ENCODE results near the gene HJV.
"Not testable (repeated sequence)": the region's sequence is repeated elsewhere in the genome, so short reads cannot be mapped to it uniquely, and the experiment has no call there.

The HJV gene, protein sequence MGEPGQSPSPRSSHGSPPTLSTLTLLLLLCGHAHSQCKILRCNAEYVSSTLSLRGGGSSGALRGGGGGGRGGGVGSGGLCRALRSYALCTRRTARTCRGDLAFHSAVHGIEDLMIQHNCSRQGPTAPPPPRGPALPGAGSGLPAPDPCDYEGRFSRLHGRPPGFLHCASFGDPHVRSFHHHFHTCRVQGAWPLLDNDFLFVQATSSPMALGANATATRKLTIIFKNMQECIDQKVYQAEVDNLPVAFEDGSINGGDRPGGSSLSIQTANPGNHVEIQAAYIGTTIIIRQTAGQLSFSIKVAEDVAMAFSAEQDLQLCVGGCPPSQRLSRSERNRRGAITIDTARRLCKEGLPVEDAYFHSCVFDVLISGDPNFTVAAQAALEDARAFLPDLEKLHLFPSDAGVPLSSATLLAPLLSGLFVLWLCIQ

DNA sequence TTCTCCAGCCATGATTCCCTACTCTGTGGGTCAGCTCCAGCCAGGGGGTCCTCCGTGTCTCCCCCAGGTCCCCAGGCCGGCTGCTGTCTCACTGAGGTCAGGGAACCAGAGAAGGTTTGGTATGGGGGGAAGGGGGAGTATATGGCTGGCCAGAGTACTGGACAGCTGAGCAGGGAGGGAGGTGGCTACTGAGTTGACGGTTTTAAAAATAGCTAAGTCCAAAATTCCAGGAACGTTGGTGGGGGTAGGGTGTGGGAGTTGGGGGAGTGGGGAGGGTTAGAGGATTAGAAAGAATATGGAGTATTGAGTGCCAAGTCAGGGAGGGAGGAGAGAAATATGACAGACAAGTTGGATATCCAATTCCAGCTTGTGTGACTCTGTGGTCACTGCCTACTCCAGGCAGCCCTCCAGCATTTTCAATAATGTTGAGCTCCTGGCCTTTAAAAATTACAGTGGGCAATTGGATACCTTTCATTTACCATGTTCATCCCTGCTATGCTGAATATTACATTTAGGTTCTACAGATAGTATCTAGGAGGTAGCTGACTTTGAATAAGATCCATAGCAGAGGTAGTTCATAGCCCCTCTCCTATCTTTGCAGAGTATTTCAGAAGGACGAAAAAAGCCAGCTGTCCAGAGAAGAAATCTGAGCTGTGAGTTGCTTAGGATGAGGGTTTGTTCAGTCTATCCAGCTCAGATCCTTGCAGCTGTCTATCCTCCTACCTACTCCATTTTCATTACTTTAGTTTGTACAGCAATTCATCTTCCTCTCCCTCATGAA is at the start of gene HJV:
Gene HJV, minus strand, starts transcription at position 114 of the 781 bp plus-strand sequence. CDS start 1,504 bp downstream, outside the sequence.
- H3K9ac ChIP-seq (ENCODE audit: low read length), result no peak within 1 kb of the TSS
- peaks cover 4% of the 10 kb centered on the region for H3K27me3 ChIP-seq (ENCODE audit: control insufficient read depth, insufficient read depth, low read length)
- H3K4me3 ChIP-seq (ENCODE audit: low read length), result no peak within 1 kb of the TSS
- H3K36me3 ChIP-seq (ENCODE audit: control insufficient read depth, insufficient read depth, low read length), result no peaks in the 10 kb centered on the region
- H3K4me1 ChIP-seq (ENCODE audit: control insufficient read depth, insufficient read depth, low read length), result no peaks in the 10 kb centered on the region
- H3K27ac ChIP-seq (ENCODE audit: low read depth, low read length), result no peak within 1 kb of the TSS

DNA sequence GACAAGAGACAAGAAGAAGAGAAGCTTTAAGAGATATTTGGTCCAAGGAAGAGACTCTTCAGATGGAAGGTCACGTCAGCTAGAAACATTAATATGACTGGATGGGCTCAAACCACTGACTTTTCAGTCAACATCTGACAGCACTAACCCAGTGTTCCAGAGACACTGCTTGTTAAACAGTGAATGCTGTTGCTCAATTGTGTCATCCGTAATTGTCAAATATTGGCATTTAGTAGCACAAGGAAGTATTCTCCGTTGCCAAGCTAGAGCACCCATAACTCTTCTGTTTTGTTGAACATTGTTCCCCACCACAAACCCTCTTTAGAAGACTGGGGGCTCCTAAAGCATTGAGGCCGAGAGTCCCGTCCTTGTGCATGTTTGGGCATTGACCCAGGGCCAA is 37.6 kb upstream of the HJV start:
- H3K36me3 ChIP-seq (ENCODE audit: control insufficient read depth, insufficient read depth, low read length); H3K27ac ChIP-seq (ENCODE audit: low read depth, low read length); H3K27me3 ChIP-seq (ENCODE audit: control insufficient read depth, insufficient read depth, low read length); H3K4me3 ChIP-seq (ENCODE audit: low read length); H3K9ac ChIP-seq (ENCODE audit: low read length); H3K4me1 ChIP-seq (ENCODE audit: control insufficient read depth, insufficient read depth, low read length): not testable (repeated sequence)

DNA sequence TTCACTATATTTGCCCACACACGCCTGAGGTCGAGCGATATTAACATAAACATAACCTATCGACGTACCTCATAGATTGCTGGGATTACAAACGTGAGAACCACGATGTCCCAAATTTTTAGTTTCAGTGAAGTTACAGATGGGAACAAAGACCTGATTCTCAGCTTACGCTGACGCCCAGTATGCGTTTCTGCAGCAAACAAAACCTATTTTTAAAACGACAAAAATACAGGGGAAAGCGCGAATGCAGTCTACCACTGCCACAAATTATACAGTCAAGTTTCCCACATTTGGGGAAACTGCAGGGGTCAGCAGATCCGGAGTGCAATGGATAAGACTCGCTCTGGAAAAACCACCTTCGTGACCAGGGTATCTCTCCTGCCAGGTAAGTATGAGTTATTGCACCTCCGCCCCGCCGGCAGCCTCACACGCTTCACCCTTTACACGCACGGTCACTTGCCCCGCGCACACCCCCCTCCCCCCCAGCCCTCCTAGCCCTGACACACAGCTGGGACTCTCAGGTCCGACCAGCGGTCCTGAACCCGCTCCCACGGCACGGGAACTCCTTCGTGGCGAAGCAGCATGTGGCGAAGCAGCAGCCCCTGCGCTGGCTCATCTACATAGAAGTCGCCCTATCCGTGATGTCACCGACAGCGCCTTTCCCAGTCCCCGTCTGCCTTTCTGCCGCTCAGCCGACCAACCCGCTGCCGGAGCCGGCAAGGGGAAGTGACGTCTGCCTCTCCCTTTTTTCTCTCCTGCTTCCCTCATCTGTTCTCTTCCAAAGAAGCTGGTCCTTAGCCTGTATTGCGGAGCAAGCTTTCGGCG is 30.5 kb upstream of the HJV start:
- H3K9ac ChIP-seq (ENCODE audit: low read length), result not testable (repeated sequence)
- H3K4me3 ChIP-seq (ENCODE audit: low read length), result peak overlapping the region; percentile 69

DNA sequence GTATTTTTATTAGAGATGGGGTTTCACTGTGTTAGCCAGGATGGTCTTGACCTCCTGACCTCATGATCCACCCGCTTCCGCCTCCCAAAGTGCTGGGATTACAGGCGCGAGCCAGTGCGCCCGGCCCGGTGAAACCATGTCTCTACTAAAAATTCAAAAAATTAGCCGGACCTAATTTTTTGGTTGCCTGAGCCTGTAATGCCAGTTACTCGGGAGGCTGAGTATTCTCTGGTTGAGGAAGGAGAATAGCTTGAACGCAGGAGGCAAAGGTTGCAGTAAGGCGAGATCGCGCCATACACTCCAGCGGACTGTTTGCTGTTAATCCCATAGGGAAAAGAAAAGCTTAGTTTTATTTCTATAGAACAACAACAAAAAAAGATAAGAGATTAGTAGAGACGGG is 29.9 kb upstream of the HJV start:
- H3K27ac ChIP-seq (ENCODE audit: low read depth, low read length), result peak overlapping the region; percentile 54
- H3K27me3 ChIP-seq (ENCODE audit: control insufficient read depth, insufficient read depth, low read length), result no peaks in the 10 kb centered on the region
- no peak overlapping the region for H3K9ac ChIP-seq (ENCODE audit: low read length)
- H3K4me3 ChIP-seq (ENCODE audit: low read length), result peak overlapping the region; percentile 69
- H3K4me1 ChIP-seq (ENCODE audit: control insufficient read depth, insufficient read depth, low read length), result no peaks in the 10 kb centered on the region
- H3K36me3 ChIP-seq (ENCODE audit: control insufficient read depth, insufficient read depth, low read length), result no peaks in the 10 kb centered on the region

More for the DNA sequence above, 30.5 kb upstream of the HJV start:
- H3K36me3 ChIP-seq (ENCODE audit: control insufficient read depth, insufficient read depth, low read length); H3K4me1 ChIP-seq (ENCODE audit: control insufficient read depth, insufficient read depth, low read length); H3K27me3 ChIP-seq (ENCODE audit: control insufficient read depth, insufficient read depth, low read length): not testable (repeated sequence)
- peak overlapping the region; percentile 54 for H3K27ac ChIP-seq (ENCODE audit: low read depth, low read length)

DNA sequence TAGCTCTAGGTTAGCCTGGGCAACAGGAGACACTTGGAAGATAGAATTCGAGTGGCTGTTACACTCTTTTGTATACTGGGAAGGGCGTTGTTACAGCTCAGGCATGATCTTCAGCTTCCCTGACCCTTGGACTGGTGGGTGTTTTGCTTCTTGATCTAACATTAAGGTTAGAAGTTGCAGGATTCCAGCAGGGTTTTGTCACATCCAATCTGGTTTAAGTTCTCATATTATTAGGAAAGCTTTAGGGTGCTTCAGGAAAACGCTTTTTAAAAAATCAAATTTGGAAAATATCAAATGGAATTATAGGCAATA is 29.1 kb upstream of the HJV start:
- H3K9ac ChIP-seq (ENCODE audit: low read length); H3K36me3 ChIP-seq (ENCODE audit: control insufficient read depth, insufficient read depth, low read length); H3K27ac ChIP-seq (ENCODE audit: low read depth, low read length); H3K27me3 ChIP-seq (ENCODE audit: control insufficient read depth, insufficient read depth, low read length); H3K4me1 ChIP-seq (ENCODE audit: control insufficient read depth, insufficient read depth, low read length); H3K4me3 ChIP-seq (ENCODE audit: low read length): not testable (repeated sequence)

DNA sequence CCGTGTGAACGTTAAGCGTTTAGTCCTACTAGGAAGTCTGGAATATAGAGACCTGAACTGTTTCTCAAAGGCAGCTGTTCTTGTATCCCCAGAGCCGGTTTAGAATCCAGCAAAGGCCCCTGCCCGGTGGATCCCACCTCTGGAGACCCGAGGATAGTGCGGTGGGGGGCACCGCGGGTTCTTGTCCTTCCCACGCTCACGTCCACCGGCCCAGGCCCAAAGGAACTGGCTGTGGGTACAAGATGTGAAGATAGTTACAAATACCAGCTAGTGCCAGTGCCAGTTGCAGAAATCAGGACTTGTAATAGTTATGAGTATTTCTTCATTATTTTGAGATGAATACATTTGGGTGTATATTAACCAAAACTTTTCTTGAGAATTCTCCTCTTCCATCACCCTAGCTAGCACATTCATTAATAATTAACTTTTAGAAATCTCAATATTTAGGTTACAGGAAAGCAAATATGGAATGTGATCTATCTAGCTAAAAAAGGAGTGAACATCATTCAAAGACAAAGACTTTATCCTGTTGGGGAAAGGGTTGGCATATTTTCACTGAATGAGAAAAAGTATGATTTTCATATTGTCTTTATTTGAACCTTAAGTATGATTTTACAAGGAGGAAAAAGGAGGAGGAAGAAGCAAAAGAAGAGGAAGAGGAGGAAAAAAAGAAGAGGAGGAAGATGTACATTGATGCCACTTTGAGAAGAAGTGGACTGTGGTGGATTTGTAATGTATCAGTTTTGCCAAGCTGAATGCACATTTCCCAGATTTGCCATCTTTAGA is 28.5 kb upstream of the HJV start:
- not testable (repeated sequence) for H3K9ac ChIP-seq (ENCODE audit: low read length); H3K36me3 ChIP-seq (ENCODE audit: control insufficient read depth, insufficient read depth, low read length); H3K27ac ChIP-seq (ENCODE audit: low read depth, low read length); H3K4me3 ChIP-seq (ENCODE audit: low read length); H3K4me1 ChIP-seq (ENCODE audit: control insufficient read depth, insufficient read depth, low read length); H3K27me3 ChIP-seq (ENCODE audit: control insufficient read depth, insufficient read depth, low read length)

DNA sequence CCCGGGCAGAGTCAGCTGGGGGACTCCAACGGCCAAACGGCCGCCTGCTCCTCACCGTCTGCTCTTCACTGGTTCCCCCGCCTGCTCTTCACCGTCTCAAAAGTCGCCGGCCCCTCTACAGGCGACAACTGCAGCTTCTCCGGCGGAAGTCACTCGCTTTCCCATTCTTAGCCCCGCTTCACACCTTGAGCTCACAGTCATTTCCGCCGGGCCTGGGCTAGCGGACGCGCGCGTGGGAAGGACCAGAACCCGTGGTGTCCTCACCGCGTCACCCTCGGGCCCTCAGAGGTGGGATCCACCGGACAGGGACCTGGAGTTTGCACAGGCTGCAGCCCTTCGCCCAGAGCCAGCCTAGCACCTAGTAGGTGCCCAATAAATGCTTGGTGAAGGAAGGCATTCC is 27.9 kb upstream of the HJV start:
- Histone ChIP-seq H3K27ac (ENCODE audit: low read depth, low read length) (no peak overlapping the region), H3K27me3 (ENCODE audit: control insufficient read depth, insufficient read depth, low read length) (no peaks in the 10 kb centered on the region), H3K9ac (ENCODE audit: low read length) (no peak overlapping the region), H3K4me1 (ENCODE audit: control insufficient read depth, insufficient read depth, low read length) (no peaks in the 10 kb centered on the region), H3K36me3 (ENCODE audit: control insufficient read depth, insufficient read depth, low read length) (no peaks in the 10 kb centered on the region), H3K4me3 (ENCODE audit: low read length) (no peak overlapping the region)

DNA sequence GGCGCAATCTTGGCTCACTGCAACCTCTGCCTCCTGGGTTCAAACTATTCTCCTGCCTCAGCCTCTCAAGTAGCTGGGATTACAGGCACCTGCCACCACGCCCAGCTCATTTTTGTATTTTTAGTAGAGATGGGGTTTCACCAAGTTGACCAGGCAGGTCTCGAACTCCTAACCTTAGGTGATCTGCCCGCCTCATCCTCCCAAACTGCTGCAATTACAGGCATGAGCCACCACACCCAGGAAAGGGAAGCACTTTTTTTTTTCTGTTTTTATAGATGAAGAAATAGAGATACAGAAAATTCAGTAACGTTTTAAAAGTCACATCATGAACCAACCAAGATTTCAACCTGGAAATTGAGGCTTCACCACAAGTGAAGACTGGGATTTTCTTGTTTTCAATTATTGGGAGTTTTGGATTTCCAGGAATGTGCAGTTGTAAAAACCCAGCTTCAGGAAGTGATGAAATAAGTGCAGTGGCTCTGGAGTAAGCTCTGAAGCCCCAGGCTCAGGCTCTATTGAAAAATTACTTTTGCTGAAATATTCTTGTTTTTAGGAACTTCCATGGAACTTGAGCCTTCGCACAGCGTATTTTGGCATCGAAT is 27.1 kb upstream of the HJV start:
- not testable (repeated sequence) for H3K27ac ChIP-seq (ENCODE audit: low read depth, low read length); H3K9ac ChIP-seq (ENCODE audit: low read length); H3K4me1 ChIP-seq (ENCODE audit: control insufficient read depth, insufficient read depth, low read length); H3K4me3 ChIP-seq (ENCODE audit: low read length); H3K27me3 ChIP-seq (ENCODE audit: control insufficient read depth, insufficient read depth, low read length); H3K36me3 ChIP-seq (ENCODE audit: control insufficient read depth, insufficient read depth, low read length)

DNA sequence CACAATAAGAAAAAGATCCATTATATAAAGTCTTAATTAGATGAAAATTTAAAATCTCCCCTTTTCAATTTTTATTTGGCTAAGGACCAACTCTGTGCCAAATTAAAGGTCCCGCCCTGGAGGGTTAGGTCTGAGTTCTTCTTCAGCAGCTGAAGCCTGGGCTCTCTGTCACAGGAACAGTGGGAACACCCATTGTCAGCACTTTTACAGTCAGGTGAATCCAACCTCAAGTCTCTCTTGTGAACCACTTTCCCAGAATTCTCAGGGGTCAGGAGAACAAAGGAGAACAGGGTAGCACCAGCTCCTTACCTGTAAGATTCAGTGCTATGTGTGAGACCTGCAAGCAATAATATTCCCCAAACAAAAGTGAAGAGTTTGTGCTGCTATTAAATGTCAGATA is 25.1 kb upstream of the HJV start:
- Histone ChIP-seq H3K4me3 (ENCODE audit: low read length) (no peak overlapping the region), H3K4me1 (ENCODE audit: control insufficient read depth, insufficient read depth, low read length) (no peaks in the 10 kb centered on the region), H3K27me3 (ENCODE audit: control insufficient read depth, insufficient read depth, low read length) (no peaks in the 10 kb centered on the region), H3K9ac (ENCODE audit: low read length) (no peak overlapping the region), H3K27ac (ENCODE audit: low read depth, low read length) (no peak overlapping the region), H3K36me3 (ENCODE audit: control insufficient read depth, insufficient read depth, low read length) (no peaks in the 10 kb centered on the region)

DNA sequence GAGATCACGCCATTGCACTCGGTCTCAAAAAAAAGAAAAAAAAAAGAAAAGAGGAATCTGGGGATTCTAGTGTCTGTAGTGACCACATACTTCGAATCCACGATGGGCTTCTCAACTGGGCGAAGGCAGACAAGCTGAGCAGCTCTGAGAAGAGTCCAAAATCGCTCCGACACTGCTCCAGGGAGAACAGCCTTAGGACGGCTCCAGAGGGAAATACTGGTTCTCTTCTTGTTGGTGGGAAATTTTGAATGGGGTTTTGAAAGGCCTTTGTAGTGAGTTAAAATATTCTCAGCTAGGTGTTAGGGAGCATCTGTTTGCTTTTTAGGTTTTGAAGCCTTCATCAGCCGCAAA is 18.3 kb upstream of the HJV start:
- Histone ChIP-seq H3K27me3 (ENCODE audit: control insufficient read depth, insufficient read depth, low read length) (no peaks in the 10 kb centered on the region), H3K27ac (ENCODE audit: low read depth, low read length) (peak overlapping the region; percentile 87), H3K9ac (ENCODE audit: low read length) (no peak overlapping the region), H3K36me3 (ENCODE audit: control insufficient read depth, insufficient read depth, low read length) (no peaks in the 10 kb centered on the region), H3K4me1 (ENCODE audit: control insufficient read depth, insufficient read depth, low read length) (peaks cover 2% of the 10 kb centered on the region), H3K4me3 (ENCODE audit: low read length) (no peak overlapping the region)

DNA sequence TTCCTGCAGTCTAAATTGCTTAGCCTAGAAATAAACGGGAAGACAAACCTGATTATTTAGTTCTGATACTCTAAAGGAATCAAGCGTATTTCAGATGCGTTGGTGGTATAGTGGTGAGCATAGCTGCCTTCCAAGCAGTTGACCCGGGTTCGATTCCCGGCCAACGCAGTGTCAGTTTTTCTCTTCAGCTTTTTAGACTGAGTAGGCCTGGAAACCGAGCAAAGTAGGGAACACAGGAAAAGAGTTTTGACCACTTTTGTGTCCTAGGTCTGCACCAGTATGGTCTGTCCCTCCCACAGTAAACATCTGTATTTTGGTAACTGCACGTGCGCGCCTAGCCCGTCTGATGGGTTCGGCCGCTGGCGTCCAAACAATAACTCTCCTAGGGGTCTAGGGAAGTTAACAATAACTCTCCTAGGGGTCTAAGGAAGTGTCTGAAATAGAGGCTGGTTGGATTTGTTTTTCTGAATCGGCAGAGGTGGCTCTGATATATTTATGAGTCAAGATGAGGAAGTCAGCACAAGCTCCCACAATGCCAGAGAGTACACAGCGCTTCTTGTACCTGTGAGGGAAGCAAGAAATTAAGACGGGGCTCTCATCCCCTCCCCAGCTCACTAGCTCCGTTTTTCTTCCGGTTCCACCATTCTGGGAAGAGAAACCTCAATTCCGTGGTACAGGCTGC is 15.6 kb upstream of the HJV start:
- Histone ChIP-seq H3K4me1 (ENCODE audit: control insufficient read depth, insufficient read depth, low read length) (peaks cover 2% of the 10 kb centered on the region), H3K4me3 (ENCODE audit: low read length) (peak overlapping the region; percentile 94), H3K27me3 (ENCODE audit: control insufficient read depth, insufficient read depth, low read length) (no peaks in the 10 kb centered on the region), H3K9ac (ENCODE audit: low read length) (peak overlapping the region; percentile 81), H3K36me3 (ENCODE audit: control insufficient read depth, insufficient read depth, low read length) (no peaks in the 10 kb centered on the region), H3K27ac (ENCODE audit: low read depth, low read length) (peak overlapping the region; percentile 87)
